Astrocyte (in vitro differentiated cells and primary cell): ENCODE results near the gene DHX8. TPM values are rescaled to one million over a fixed set of nuclear protein-coding genes. Genes with fewer than 3 reads are reported as not detected.

ENCODE experiments used
- DNase-seq: peaks from one replicate; pipeline ENCODE4 v3.0.0-alpha.2; 2010; ENCODE audit warnings: low read depth
- FAIRE-seq: peaks from 2 replicates; lab custom pipeline; 2011; peaks lifted over from hg19 to GRCh38; lab: Jason Lieb, UNC
- H2AFZ ChIP-seq: 2 replicates; pipeline ENCODE4 v1.6.0; 2012; ENCODE audit warnings: low read depth, low read length, inconsistent platforms
- H3K27ac ChIP-seq: 2 replicates; pipeline ENCODE4 v1.5.1; 2011; ENCODE audit warnings: low read depth, low read length, inconsistent platforms
- H3K27me3 ChIP-seq: 2 replicates; pipeline ENCODE4 v1.6.0; 2011; ENCODE audit warnings: low read length, inconsistent platforms; ENCODE audit not compliant: insufficient read depth
- H3K36me3 ChIP-seq: 2 replicates; pipeline ENCODE4 v1.5.1; 2011; ENCODE audit warnings: low read length, inconsistent platforms; ENCODE audit not compliant: insufficient read depth
- H3K4me1 ChIP-seq: 2 replicates; pipeline ENCODE4 v1.5.1; 2011; ENCODE audit warnings: low read length, inconsistent platforms; ENCODE audit not compliant: insufficient read depth
- H3K4me2 ChIP-seq: 2 replicates; pipeline ENCODE4 v1.6.0; 2012; ENCODE audit warnings: low read length, inconsistent platforms
- H3K4me3 ChIP-seq: 2 replicates; pipeline ENCODE4 v1.5.1; 2011; ENCODE audit warnings: low read depth, mild to moderate bottlenecking, low read length, inconsistent platforms; ENCODE audit not compliant: insufficient read depth
- H3K79me2 ChIP-seq: 2 replicates; pipeline ENCODE4 v1.6.0; 2012; ENCODE audit warnings: mild to moderate bottlenecking, low read length, inconsistent platforms; ENCODE audit not compliant: insufficient read depth
- H3K9ac ChIP-seq: 2 replicates; pipeline ENCODE4 v1.6.0; 2012; ENCODE audit warnings: mild to moderate bottlenecking, low read length, inconsistent platforms
- H3K9me3 ChIP-seq: 2 replicates; pipeline ENCODE4 v1.5.1; 2012; ENCODE audit warnings: low read depth, mild to moderate bottlenecking, low read length, inconsistent platforms; ENCODE audit not compliant: insufficient read depth
- H4K20me1 ChIP-seq: 2 replicates; pipeline ENCODE4 v1.6.0; 2012; ENCODE audit warnings: low read length, inconsistent platforms; ENCODE audit not compliant: insufficient read depth
- H3K27ac Mint-ChIP-seq: one replicate; pipeline ENCODE4 v1.8.0; 2021; ENCODE audit warnings: mild to moderate bottlenecking, mixed read lengths; ENCODE audit not compliant: unreplicated experiment
- H3K27me3 Mint-ChIP-seq: one replicate; pipeline ENCODE4 v1.8.0; 2021; ENCODE audit warnings: low read depth, mixed read lengths; ENCODE audit not compliant: unreplicated experiment
- H3K36me3 Mint-ChIP-seq: one replicate; pipeline ENCODE4 v1.8.0; 2021; ENCODE audit warnings: low read depth, mixed read lengths; ENCODE audit not compliant: unreplicated experiment
- H3K4me1 Mint-ChIP-seq: one replicate; pipeline ENCODE4 v1.8.0; 2021; ENCODE audit warnings: low read depth, mixed read lengths; ENCODE audit not compliant: unreplicated experiment
- H3K4me3 Mint-ChIP-seq: one replicate; pipeline ENCODE4 v1.8.0; 2021; ENCODE audit warnings: mild to moderate bottlenecking, moderate library complexity, mixed read lengths; ENCODE audit not compliant: unreplicated experiment
- H3K9me3 Mint-ChIP-seq: one replicate; pipeline ENCODE4 v1.8.0; 2021; ENCODE audit warnings: mild to moderate bottlenecking, mixed read lengths; ENCODE audit not compliant: unreplicated experiment
- EZH2 ChIP-seq: IDR thresholded peaks from 2 replicates; pipeline ENCODE4 v1.6.1; 2012; ENCODE audit warnings: mild to moderate bottlenecking, low read length, inconsistent platforms; ENCODE audit not compliant: insufficient read depth
- total RNA-seq: library from RNA; stranded (reverse); gene quantifications from 2 replicates; pipeline ENCODE4 v1.2.1, GENCODE V29; 2021
- TF ChIP-seq, protein P1 (sequence below): IDR thresholded peaks from 2 replicates; pipeline ENCODE4 v1.5.1; 2011; ENCODE audit warnings: low read depth, mild to moderate bottlenecking, inconsistent platforms, low read length, moderate library complexity; ENCODE audit not compliant: insufficient read depth

Gene DHX8
- total RNA-seq, 1 donor from 2014 or later: 48.5 TPM

DNA sequence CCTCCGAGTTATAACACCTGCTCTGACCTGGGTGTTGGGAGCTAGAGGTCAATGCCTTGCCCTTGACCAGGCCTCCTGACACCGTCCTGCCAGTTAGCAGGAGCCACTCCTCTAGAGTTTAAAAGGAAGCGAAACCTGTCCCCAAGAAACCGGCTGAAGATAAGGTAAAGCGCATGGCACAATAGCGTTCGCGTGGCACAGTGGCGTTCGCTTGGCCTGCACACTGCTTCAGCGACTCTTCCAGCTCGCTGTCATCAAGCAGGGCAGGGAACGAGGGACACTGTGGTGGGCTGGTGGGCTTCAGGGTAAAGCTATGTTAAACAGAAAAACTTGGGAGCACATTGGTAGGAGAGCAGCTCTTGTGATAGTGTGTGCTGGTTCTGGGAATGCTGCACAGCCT, 90.6 kb downstream of the DHX8 start:
- Mint-ChIP-seq H3K27ac (peak overlapping the region; percentile 68), H3K27me3 (peaks cover 6% of the 10 kb centered on the region), H3K4me1 (peaks cover 29% of the 10 kb centered on the region), H3K36me3 (no peaks in the 10 kb centered on the region), H3K4me3 (no peak overlapping the region), H3K9me3 (no peaks in the 10 kb centered on the region)
- no peak overlapping the region for H2AFZ ChIP-seq
- H3K79me2 ChIP-seq: no peaks in the 10 kb centered on the region
- no peaks in the 10 kb centered on the region for H4K20me1 ChIP-seq
- no peak overlapping the region for H3K4me3 ChIP-seq
- no peaks in the 10 kb centered on the region for H3K9me3 ChIP-seq
- DNase-seq (no peak), FAIRE-seq (no peak)
- no peak overlapping the region for H3K4me2 ChIP-seq
- H3K4me1 ChIP-seq: peaks cover 24% of the 10 kb centered on the region
- no peak overlapping the region for H3K9ac ChIP-seq
- H3K27me3 ChIP-seq: no peaks in the 10 kb centered on the region
- H3K27ac ChIP-seq: no peak overlapping the region
- no peak for TF ChIP-seq EZH2
- TF ChIP-seq, protein P1, sequence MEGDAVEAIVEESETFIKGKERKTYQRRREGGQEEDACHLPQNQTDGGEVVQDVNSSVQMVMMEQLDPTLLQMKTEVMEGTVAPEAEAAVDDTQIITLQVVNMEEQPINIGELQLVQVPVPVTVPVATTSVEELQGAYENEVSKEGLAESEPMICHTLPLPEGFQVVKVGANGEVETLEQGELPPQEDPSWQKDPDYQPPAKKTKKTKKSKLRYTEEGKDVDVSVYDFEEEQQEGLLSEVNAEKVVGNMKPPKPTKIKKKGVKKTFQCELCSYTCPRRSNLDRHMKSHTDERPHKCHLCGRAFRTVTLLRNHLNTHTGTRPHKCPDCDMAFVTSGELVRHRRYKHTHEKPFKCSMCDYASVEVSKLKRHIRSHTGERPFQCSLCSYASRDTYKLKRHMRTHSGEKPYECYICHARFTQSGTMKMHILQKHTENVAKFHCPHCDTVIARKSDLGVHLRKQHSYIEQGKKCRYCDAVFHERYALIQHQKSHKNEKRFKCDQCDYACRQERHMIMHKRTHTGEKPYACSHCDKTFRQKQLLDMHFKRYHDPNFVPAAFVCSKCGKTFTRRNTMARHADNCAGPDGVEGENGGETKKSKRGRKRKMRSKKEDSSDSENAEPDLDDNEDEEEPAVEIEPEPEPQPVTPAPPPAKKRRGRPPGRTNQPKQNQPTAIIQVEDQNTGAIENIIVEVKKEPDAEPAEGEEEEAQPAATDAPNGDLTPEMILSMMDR: no peak
- H3K36me3 ChIP-seq: no peaks in the 10 kb centered on the region

DNA sequence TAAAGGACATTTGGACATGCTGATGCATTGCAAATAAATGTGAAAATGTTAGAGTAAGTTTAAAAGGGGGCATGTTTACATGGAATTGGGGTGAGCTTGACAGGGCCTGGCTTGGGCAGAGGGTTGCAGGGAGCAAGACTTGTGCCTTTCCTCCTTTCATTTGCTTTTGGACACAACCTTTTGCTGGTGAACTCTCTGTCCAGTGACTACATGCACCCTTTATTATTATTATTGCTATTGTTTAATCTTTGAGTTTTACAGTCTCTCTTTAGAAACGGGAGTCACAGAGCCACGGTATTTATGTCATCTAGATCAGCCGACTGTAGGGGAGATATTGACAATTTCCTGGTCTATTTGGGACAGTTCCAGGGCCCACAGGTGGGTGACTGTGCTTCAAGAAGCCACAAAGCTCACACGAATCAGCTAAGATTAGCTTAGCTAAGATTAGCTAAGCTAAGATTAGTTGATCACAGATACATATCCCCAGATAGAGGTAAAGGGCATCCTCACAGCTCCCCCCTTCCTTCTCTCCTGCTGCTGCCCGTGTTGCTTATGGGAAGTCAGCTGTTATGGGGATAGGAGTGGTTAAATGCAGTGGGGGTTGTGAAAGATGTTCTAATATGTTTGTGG, 91.2 kb downstream of the DHX8 start:
- no peaks in the 10 kb centered on the region for H3K9me3 ChIP-seq
- no peak for TF ChIP-seq EZH2
- TF ChIP-seq, protein P1: no peak
- Mint-ChIP-seq H3K9me3 (no peaks in the 10 kb centered on the region), H3K4me3 (no peak overlapping the region), H3K4me1 (peaks cover 34% of the 10 kb centered on the region), H3K27ac (peak overlapping the region; percentile 68), H3K36me3 (no peaks in the 10 kb centered on the region), H3K27me3 (peaks cover 6% of the 10 kb centered on the region)
- FAIRE-seq (no peak), DNase-seq (no peak)
- H3K27me3 ChIP-seq: no peaks in the 10 kb centered on the region
- H3K4me3 ChIP-seq: no peak overlapping the region
- peaks cover 30% of the 10 kb centered on the region for H3K4me1 ChIP-seq
- H3K27ac ChIP-seq: no peak overlapping the region
- no peaks in the 10 kb centered on the region for H4K20me1 ChIP-seq
- H2AFZ ChIP-seq: no peak overlapping the region
- no peak overlapping the region for H3K4me2 ChIP-seq
- H3K9ac ChIP-seq: no peak overlapping the region
- H3K36me3 ChIP-seq: no peaks in the 10 kb centered on the region
- no peaks in the 10 kb centered on the region for H3K79me2 ChIP-seq

Other genes with a start within 250 kb of the DHX8 start
- 4,186 and 4,812 TPM in 2 replicates for gene RNU2-1, start 250.0 kb upstream of the DHX8 start, total RNA-seq
- gene ARL4D, start 85.0 kb upstream of the DHX8 start, total RNA-seq: 19.7 and 26.3 TPM in 2 replicates
- 10.6 and 11.4 TPM in 2 replicates for gene ETV4, start 62.4 kb downstream of the DHX8 start, total RNA-seq
- gene MEOX1, start 177.9 kb downstream of the DHX8 start, total RNA-seq: not detected in 2 replicates